DND-41 (cell line): Measurements from ENCODE around the gene TMCO1.
"Not testable (repeated sequence)": the region's sequence is repeated elsewhere in the genome, so short reads cannot be mapped to it uniquely, and the experiment has no call there.

Experiments
- ATAC-seq: fragments of 200-7000 bp; cut with Tn5 transposase; 3 replicates; pipeline ENCODE4 v1.9.1; 2021; ENCODE audit warnings: low read depth; ENCODE audit not compliant: insufficient read depth
- DNase-seq: peaks from one replicate; pipeline ENCODE4 v3.0.0-alpha.2; 2020
- H2AFZ ChIP-seq: 2 replicates; pipeline ENCODE4 v1.6.0; 2012; ENCODE audit warnings: low read depth, low read length
- H3K27ac ChIP-seq: 2 replicates; pipeline ENCODE4 v1.5.1; 2012; ENCODE audit warnings: low read length, inconsistent platforms
- H3K27me3 ChIP-seq: fragments of 200-600 bp; sonication (generic); 2 replicates; pipeline ENCODE4 v1.6.0; 2012; ENCODE audit warnings: low read length, mild to moderate bottlenecking, inconsistent platforms; ENCODE audit not compliant: insufficient read depth, poor library complexity
- H3K36me3 ChIP-seq: 2 replicates; pipeline ENCODE4 v1.5.1; 2012; ENCODE audit warnings: low read length, inconsistent platforms; ENCODE audit not compliant: insufficient read depth
- H3K4me1 ChIP-seq: 2 replicates; pipeline ENCODE4 v1.5.1; 2012; ENCODE audit warnings: mild to moderate bottlenecking, low read length; ENCODE audit not compliant: insufficient read depth
- H3K4me2 ChIP-seq: 2 replicates; pipeline ENCODE4 v1.6.0; 2012; ENCODE audit warnings: mild to moderate bottlenecking, moderate library complexity, low read length, inconsistent platforms; ENCODE audit not compliant: insufficient read depth
- H3K4me3 ChIP-seq, 2 experiments: fragments of 200-600 bp in 1 of 2; shearing (Covaris generic) in 1 of 2; 2 replicates each; pipeline ENCODE4 v1.5.1; 2012 to 2016; ENCODE audit warnings: inconsistent platforms in 2 of 2, low read length in 2 of 2, mild to moderate bottlenecking in 2 of 2, low read depth in 1 of 2, moderate library complexity in 1 of 2
- H3K79me2 ChIP-seq: 2 replicates; pipeline ENCODE4 v1.6.0; 2012; ENCODE audit warnings: low read length, inconsistent platforms; ENCODE audit not compliant: insufficient read depth
- H3K9ac ChIP-seq: 2 replicates; pipeline ENCODE4 v1.6.0; 2012; ENCODE audit warnings: low read depth, mild to moderate bottlenecking, inconsistent platforms, low read length, moderate library complexity
- H3K9me3 ChIP-seq: 2 replicates; pipeline ENCODE4 v1.5.1; 2012; ENCODE audit warnings: low read length, moderate library complexity, mild to moderate bottlenecking, inconsistent platforms; ENCODE audit not compliant: insufficient read depth, severe bottlenecking
- H4K20me1 ChIP-seq: 2 replicates; pipeline ENCODE4 v1.6.0; 2012; ENCODE audit warnings: low read length; ENCODE audit not compliant: insufficient read depth
- CTCF ChIP-seq: IDR thresholded peaks from 2 replicates; pipeline ENCODE4 v1.5.1; 2012; ENCODE audit warnings: borderline replicate concordance, low read length, moderate library complexity, mild to moderate bottlenecking; ENCODE audit not compliant: poor library complexity, severe bottlenecking; ENCODE audit errors: extremely low read depth
- EZH2 ChIP-seq: IDR thresholded peaks from 3 replicates; pipeline ENCODE4 v1.6.1; 2012; ENCODE audit warnings: borderline replicate concordance, low read depth, mild to moderate bottlenecking, moderate library complexity, low read length, inconsistent platforms; ENCODE audit not compliant: severe bottlenecking

The TMCO1 gene

GRCh38 chr1:165712764-165713163 is 55.9 kb downstream of the TMCO1 start:
- no peak overlapping the region for H2AFZ ChIP-seq
- no peaks in the 10 kb centered on the region for H4K20me1 ChIP-seq
- H3K4me3 ChIP-seq = no peak overlapping the region
- H3K36me3 ChIP-seq = no peaks in the 10 kb centered on the region
- no peaks in the 10 kb centered on the region for H3K27me3 ChIP-seq
- no peak for TF ChIP-seq EZH2
- H3K9me3 ChIP-seq = no peaks in the 10 kb centered on the region
- no peak overlapping the region for H3K9ac ChIP-seq
- H3K27ac ChIP-seq = no peak overlapping the region
- H3K79me2 ChIP-seq = no peaks in the 10 kb centered on the region
- no peak for ATAC-seq
- H3K4me1 ChIP-seq = no peaks in the 10 kb centered on the region
- no peak overlapping the region for H3K4me2 ChIP-seq
- DNase-seq = no peak

DNA sequence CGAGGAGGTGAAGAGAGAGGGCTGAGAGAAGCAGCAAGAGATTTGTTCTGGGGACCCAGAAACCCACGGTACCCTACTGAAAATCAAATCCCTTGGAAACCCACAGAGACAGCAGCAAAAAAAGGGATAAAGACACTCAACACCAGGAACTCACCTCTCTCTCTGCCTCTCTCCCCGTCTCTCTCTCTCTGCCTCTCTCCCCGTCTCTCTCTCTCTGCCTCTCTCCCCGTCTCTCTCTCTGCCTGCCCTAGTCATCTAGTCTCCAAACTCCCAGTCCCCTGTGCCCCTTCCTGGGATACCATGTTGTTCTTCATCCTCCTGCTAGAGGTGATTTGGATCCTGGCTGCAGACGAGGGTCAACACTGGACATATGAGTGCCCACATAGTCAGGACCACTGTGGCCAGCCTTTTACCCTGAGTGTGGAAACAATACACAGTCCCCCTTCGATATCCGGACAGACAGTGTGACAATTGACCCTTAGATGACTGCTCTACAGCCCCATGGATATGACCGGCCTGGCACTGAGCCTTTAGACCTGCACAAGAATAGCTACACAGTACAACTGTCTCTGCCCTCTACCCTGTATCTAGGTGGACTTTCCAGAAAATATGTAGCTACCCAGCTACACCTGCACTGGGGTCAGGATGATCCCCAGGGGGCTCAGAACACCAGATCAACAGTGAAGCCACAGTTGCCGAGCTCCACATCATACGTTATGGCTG is 60.5 kb downstream of the TMCO1 start:
- Histone ChIP-seq H2AFZ (no peak overlapping the region), H3K79me2 (no peaks in the 10 kb centered on the region), H3K4me2 (no peak overlapping the region), H4K20me1 (no peaks in the 10 kb centered on the region), H3K9ac (no peak overlapping the region), H3K27ac (no peak overlapping the region), H3K9me3 (no peaks in the 10 kb centered on the region), H3K4me3 (no peak overlapping the region), H3K27me3 (no peaks in the 10 kb centered on the region), H3K4me1 (no peaks in the 10 kb centered on the region), H3K36me3 (no peaks in the 10 kb centered on the region)
- no peak for DNase-seq
- ATAC-seq = no peak
- TF ChIP-seq EZH2 (no peak), CTCF (no peak)

DNA sequence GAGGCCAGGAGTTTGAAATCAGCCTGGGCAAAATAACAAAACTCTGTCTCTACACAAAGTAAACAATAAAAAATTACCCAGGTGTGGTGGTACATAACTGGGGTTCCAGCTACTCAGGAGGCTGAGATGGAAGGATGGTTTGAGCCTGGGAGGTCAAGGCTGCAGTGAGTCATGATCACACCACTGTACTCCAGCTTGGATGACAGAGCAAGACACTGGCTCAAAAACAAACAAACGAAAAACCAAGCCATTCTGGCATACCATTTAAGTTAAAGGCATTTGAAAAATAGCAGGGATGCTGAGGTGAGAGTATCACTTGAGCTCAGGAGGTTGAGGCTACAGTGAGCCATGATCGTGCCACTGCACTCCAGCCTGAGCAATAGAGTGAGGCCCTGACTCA is 65.0 kb downstream of the TMCO1 start:
- H3K9me3 ChIP-seq = no peaks in the 10 kb centered on the region
- TF ChIP-seq EZH2 (no peak), CTCF (no peak)

GRCh38 chr1:165701922-165702321 is 66.7 kb downstream of the TMCO1 start:
- not testable (repeated sequence) for H3K27ac ChIP-seq, H3K9ac ChIP-seq, DNase-seq, ATAC-seq, H4K20me1 ChIP-seq, H2AFZ ChIP-seq, H3K4me3 ChIP-seq, H3K27me3 ChIP-seq, H3K9me3 ChIP-seq, H3K36me3 ChIP-seq, H3K4me2 ChIP-seq
- Histone ChIP-seq H3K4me1 (peaks cover 21% of the 10 kb centered on the region), H3K79me2 (peaks cover 20% of the 10 kb centered on the region)

More for the DNA sequence above, 65.0 kb downstream of the TMCO1 start:
- Histone ChIP-seq H3K27me3 (no peaks in the 10 kb centered on the region), H3K79me2 (peaks cover 5% of the 10 kb centered on the region), H3K27ac (no peak overlapping the region), H3K9ac (no peak overlapping the region), H3K4me3 (no peak overlapping the region), H2AFZ (no peak overlapping the region), H3K4me1 (peaks cover 12% of the 10 kb centered on the region), H3K36me3 (no peaks in the 10 kb centered on the region), H4K20me1 (no peaks in the 10 kb centered on the region), H3K4me2 (no peak overlapping the region)
- DNase-seq (no peak), ATAC-seq (no peak)
